GM12878 (cell line): ENCODE results near the gene SIAH2. TPM values are rescaled to one million over a fixed set of nuclear protein-coding genes. Genes with fewer than 3 reads are reported as not detected.

ENCODE experiments used
- ATAC-seq: fragments of 200-7000 bp; cut with Tn5 transposase; 3 replicates; pipeline ENCODE4 v1.9.1; 2020; ENCODE audit warnings: mild to moderate bottlenecking, moderate library complexity
- Bru-seq: library from RNA; stranded (reverse); fragments of 400-500 nt; gene quantifications from one replicate; lab custom pipeline; 2021; lab: Mats Ljungman, UMichigan
- BruChase-seq, 2 experiments: library from RNA; stranded (reverse); fragments of 400-500 nt; gene quantifications; one replicate each; lab custom pipeline; 2021; lab: Mats Ljungman, UMichigan
- BruUV-seq: library from RNA; stranded (reverse); fragments of 400-500 nt; replicated peaks from 2 replicates; lab custom pipeline; 2021; lab: Mats Ljungman, UMichigan
- CTCF ChIA-PET: fragments of 300-600 bp; sonication (Branson Sonifier 250); formaldehyde crosslinking; extraction: SDS; loops from one replicate; lab custom pipeline; 2021; ENCODE audit warnings: inconsistent platforms; lab: Yijun Ruan, JAX
- POLR2A ChIA-PET: fragments of 350-600 bp; formaldehyde crosslinking; extraction: SDS; loops from one replicate; lab custom pipeline; 2021; ENCODE audit warnings: inconsistent platforms; lab: Charles Lee
- RAD21 ChIA-PET: fragments of 300-600 bp; sonication (Branson Sonifier 250); formaldehyde crosslinking; loops from one replicate; lab custom pipeline; 2023; ENCODE audit warnings: antibody characterized with exemption; ENCODE audit not compliant: unreplicated experiment; lab: Charles Lee
- SMC1A ChIA-PET: fragments of 300-600 bp; sonication (Branson Sonifier 250); formaldehyde crosslinking; loops from one replicate; lab custom pipeline; 2023; ENCODE audit not compliant: unreplicated experiment, uncharacterized antibody; lab: Charles Lee
- DNase-seq: peaks from one replicate; pipeline ENCODE4 v3.0.0-alpha.2; 2011; ENCODE audit warnings: low read depth, low spot score
- FAIRE-seq: peaks from 3 replicates; lab custom pipeline; 2011; peaks lifted over from hg19 to GRCh38; lab: Jason Lieb, UNC
- H2AFZ ChIP-seq: 2 replicates; pipeline ENCODE4 v1.6.0; 2011; ENCODE audit warnings: low read depth, low read length, control low read depth; ENCODE audit not compliant: control insufficient read depth
- H3K27ac ChIP-seq: 2 replicates; pipeline ENCODE4 v1.5.1; 2011; ENCODE audit warnings: control low read depth; ENCODE audit not compliant: control insufficient read depth, insufficient read depth
- H3K27me3 ChIP-seq, 2 experiments: replicated peaks in 1 of 2; 2 replicates each; pipeline versions ENCODE4 v1.6.0 to v1.6.1; 2011; ENCODE audit warnings: low read length in 1 of 2; ENCODE audit not compliant: control insufficient read depth in 2 of 2, insufficient read depth in 2 of 2
- H3K36me3 ChIP-seq, 2 experiments: 2 replicates each; pipeline ENCODE4 v1.5.1; 2011; ENCODE audit warnings: low read length in 1 of 2; ENCODE audit not compliant: control insufficient read depth in 2 of 2, insufficient read depth in 2 of 2
- H3K4me1 ChIP-seq: 2 replicates; pipeline ENCODE4 v1.6.1; 2011; ENCODE audit warnings: mild to moderate bottlenecking, low read length, moderate library complexity, mixed read lengths; ENCODE audit not compliant: control insufficient read depth, insufficient read depth
- H3K4me2 ChIP-seq: 2 replicates; pipeline ENCODE4 v1.6.0; 2011; ENCODE audit warnings: control low read depth; ENCODE audit not compliant: control insufficient read depth, insufficient read depth
- H3K4me3 ChIP-seq: fragments of 200-600 bp; sonication (generic); 2 replicates; pipeline ENCODE4 v1.5.1; 2016
- H3K79me2 ChIP-seq: 2 replicates; pipeline ENCODE4 v1.6.0; 2011; ENCODE audit warnings: low read length; ENCODE audit not compliant: control insufficient read depth, insufficient read depth
- H3K9ac ChIP-seq: 2 replicates; pipeline ENCODE4 v1.8.0; 2011; ENCODE audit warnings: low read length, control low read depth, mixed read lengths; ENCODE audit not compliant: control insufficient read depth, insufficient read depth
- H3K9me3 ChIP-seq: replicated peaks from 3 replicates; pipeline ENCODE4 v1.5.1; 2011; ENCODE audit warnings: mild to moderate bottlenecking, low read length; ENCODE audit not compliant: control insufficient read depth, insufficient read depth
- H4K20me1 ChIP-seq: 2 replicates; pipeline ENCODE4 v1.6.0; 2011; ENCODE audit not compliant: control insufficient read depth, insufficient read depth
- ATF7 ChIP-seq: fragments of 450-650 bp; IDR thresholded peaks from 2 replicates; pipeline ENCODE4 v1.6.1; 2016; ENCODE audit warnings: low read depth, mild to moderate bottlenecking
- BHLHE40 ChIP-seq, 2 experiments: fragments of 450-650 bp in 1 of 2; IDR thresholded peaks; 2 replicates each; pipeline ENCODE4 v1.6.1; 2011 to 2017; ENCODE audit warnings: low read depth in 2 of 2, borderline replicate concordance in 1 of 2, improper control_type of control experiment in 1 of 2, low read length in 1 of 2, mild to moderate bottlenecking in 1 of 2
- CHD1 ChIP-seq: IDR thresholded peaks from 2 replicates; pipeline ENCODE4 v1.6.1; 2012; ENCODE audit warnings: low read depth, low read length, improper control_type of control experiment
- JUNB ChIP-seq: IDR thresholded peaks from 2 replicates; pipeline ENCODE4 v1.6.1; 2016; ENCODE audit warnings: antibody characterized with exemption, mild to moderate bottlenecking
- KLF5 ChIP-seq: fragments of 450-650 bp; IDR thresholded peaks from 2 replicates; pipeline ENCODE4 v1.6.1; 2014; ENCODE audit warnings: mild to moderate bottlenecking; ENCODE audit not compliant: partially characterized antibody
- MAX ChIP-seq: IDR thresholded peaks from 2 replicates; pipeline ENCODE4 v1.6.1; 2012; ENCODE audit warnings: low read depth, low read length, improper control_type of control experiment
- MTA3 ChIP-seq: IDR thresholded peaks from 2 replicates; pipeline ENCODE4 v1.6.1; 2012; ENCODE audit warnings: low read length, inconsistent platforms, borderline replicate concordance
- NKRF ChIP-seq: fragments of 450-650 bp; conservative IDR thresholded peaks from 2 replicates; pipeline ENCODE4 v1.6.1; 2017; ENCODE audit warnings: mild to moderate bottlenecking, moderate library complexity
- POLR2A ChIP-seq: IDR thresholded peaks from 2 replicates; pipeline ENCODE4 v1.6.1; 2011; ENCODE audit warnings: low read depth, mild to moderate bottlenecking, low read length
- SPI1 ChIP-seq: IDR thresholded peaks from 2 replicates; pipeline ENCODE4 v1.6.1; 2011; ENCODE audit warnings: low read depth, mild to moderate bottlenecking, low read length, moderate library complexity, borderline replicate concordance; ENCODE audit not compliant: insufficient read depth
- STAT3 ChIP-seq: IDR thresholded peaks from 2 replicates; pipeline ENCODE4 v1.6.1; 2011; ENCODE audit warnings: low read depth, low read length, improper control_type of control experiment
- TAF1 ChIP-seq: IDR thresholded peaks from 2 replicates; pipeline ENCODE4 v1.6.1; 2011; ENCODE audit warnings: mild to moderate bottlenecking, low read depth, low read length, borderline replicate concordance
- TBL1XR1 ChIP-seq: IDR thresholded peaks from 2 replicates; pipeline ENCODE4 v1.6.1; 2012; ENCODE audit warnings: low read depth, low read length, improper control_type of control experiment
- USF1 ChIP-seq: IDR thresholded peaks from 2 replicates; pipeline ENCODE4 v1.6.1; 2011; ENCODE audit warnings: borderline replicate concordance, low read depth, mild to moderate bottlenecking, moderate library complexity, mixed read lengths, low read length; ENCODE audit not compliant: insufficient read depth; ENCODE audit errors: extremely low read length
- ZNF622 ChIP-seq: fragments of 450-650 bp; IDR thresholded peaks from 2 replicates; pipeline ENCODE4 v1.6.1; 2017; ENCODE audit warnings: mild to moderate bottlenecking, inconsistent platforms
- WGBS: methylation state at CpG from one replicate; pipeline ENCODE4 v1.1.6; 2016; ENCODE audit warnings: low lambda C conversion rate; ENCODE audit not compliant: insufficient replicate concordance, insufficient coverage; ENCODE audit errors: missing lambda C conversion rate; 5-methylcytosine and 5-hydroxymethylcytosine counted together
- in situ Hi-C: fragments of 300-500 bp; cut with MboI; formaldehyde crosslinking; loops from 9 replicates; pipeline ENCODE4 v1.14.3; 2018; ENCODE audit warnings: mixed read lengths
- intact Hi-C: fragments of 100-400 bp; cut with micrococcal nuclease; formaldehyde crosslinking; loops from one replicate; pipeline ENCODE4 v1.14.2; 2022; ENCODE audit not compliant: unreplicated experiment
- long read RNA-seq, 2 experiments: library from polyadenylated mRNA; unstranded; transcript quantifications; one replicate each; pipeline ENCODE4 v2.0.0, GENCODE V29; 2019 to 2020
- polyA minus RNA-seq, 3 experiments: library from RNA; depleted of rRNA, polyadenylated mRNA; stranded (reverse); fragments of >200 nt; gene quantifications; 2 replicates each; pipeline ENCODE4 v1.2.3, GENCODE V29; 2011
- polyA plus RNA-seq, 11 experiments: library from polyadenylated mRNA; depleted of rRNA in 4 of 11; unstranded in 6 of 11; stranded (reverse) in 5 of 11; fragments of >200 nt; fragmentation: Nextera tagmentation in 4 of 11; fragmentation: Illumina TruSeq in 1 of 11; extraction: Ambion mirVana in 4 of 11; extraction: Trizol in 1 of 11; gene quantifications; 1 replicate in 1 of 11; 2 replicates in 10 of 11; pipeline versions ENCODE4 v1.2.1 to v1.2.3, GENCODE V29; 2011 to 2016; ENCODE audit warnings: inconsistent platforms in 2 of 11, missing spikeins in 2 of 11, low read depth in 1 of 11
- total RNA-seq, 4 experiments: library from RNA; depleted of rRNA in 3 of 4; stranded (reverse); fragments of >200 nt in 3 of 4; fragmentation: Illumina TruSeq in 1 of 4; extraction: Trizol in 1 of 4; gene quantifications; 2 replicates each; pipeline versions ENCODE4 v1.2.1 to v1.2.3, GENCODE V29; 2013 to 2021

SIAH2 gene
- 14.5 and 16.2 TPM in 2 replicates for total RNA-seq (2013; cell fraction: nucleolus; rRNA removed)
- total RNA-seq (2014; rRNA removed) (41.4 and 47.0 TPM in 2 replicates), total RNA-seq (2014; rRNA removed; fragmentation: Illumina TruSeq; extraction: Trizol) (26.9 and 27.8 TPM in 2 replicates), total RNA-seq (2021) (31.7 and 38.0 TPM in 2 replicates), polyA plus RNA-seq (2011; rRNA removed) (42.3 and 51.5 TPM in 2 replicates), polyA plus RNA-seq (2014; fragmentation: Illumina TruSeq; extraction: Trizol) (33.7 and 37.2 TPM in 2 replicates), polyA plus RNA-seq (2014; fragmentation: Nextera tagmentation; extraction: Ambion mirVana) (10 to 100 TPM in 1 of 2 experiments, 1 to 10 TPM in 1; 6.1 to 14.2 TPM), polyA plus RNA-seq (2014; rRNA removed) (41.4 and 43.0 TPM in 2 replicates), polyA plus RNA-seq (2016; fragmentation: Nextera tagmentation; extraction: Ambion mirVana) (10 to 100 TPM in 1 of 2 experiments, 1 to 10 TPM in 1; 3.3 to 16.3 TPM), polyA minus RNA-seq (2011; rRNA and poly(A)+ RNA removed) (59.1 and 114 TPM in 2 replicates), Bru-seq, nascent RNA (percentile 93 among the genes with signal in this experiment), BruChase-seq, experiment 1, labeled RNA remaining after a 6-hour chase (percentile 69 among the genes with signal in this experiment), BruChase-seq, experiment 2, labeled RNA remaining after a 2-hour chase (percentile 86 among the genes with signal in this experiment)
- 8.3 TPM for polyA plus RNA-seq (2011; ENCODE audit: low read depth)
- 77.7 and 114 TPM in 2 replicates for polyA plus RNA-seq (2011; cell fraction: cytosol; rRNA removed)
- 83.3 and 88.1 TPM in 2 replicates for polyA plus RNA-seq (2011; cell fraction: nucleus; rRNA removed)
- polyA plus RNA-seq (2012) = 13.3 and 27.8 TPM in 2 replicates
- 28.7 and 37.3 TPM in 2 replicates for polyA minus RNA-seq (2011; cell fraction: cytosol; rRNA and poly(A)+ RNA removed)
- polyA minus RNA-seq (2011; cell fraction: nucleus; rRNA and poly(A)+ RNA removed) = 13.7 and 23.2 TPM in 2 replicates
- long read RNA-seq, experiment 1, partial matches to known transcripts = 0 of 5 reads
- long read RNA-seq, experiment 1, other reads (novel, unspliced or antisense) = 5 of 5 reads
- long read RNA-seq, experiment 2, partial matches to known transcripts = 0 of 25 reads
- long read RNA-seq, experiment 2, other reads (novel, unspliced or antisense) = 23 of 25 reads

GRCh38 chr3:150763122-150763840 lies at the start of gene SIAH2:
Gene SIAH2 (minus strand): TSS chr3:150763169. CDS start chr3:150762849, 320 bp downstream.
- Histone ChIP-seq H2AFZ (peak within 1 kb of the TSS; percentile 77), H3K4me2 (peak within 1 kb of the TSS; percentile 95), H3K27me3 (no peaks in the 10 kb centered on the region), H3K4me3 (peak within 1 kb of the TSS; percentile 94), H3K79me2 (peaks cover 56% of the 10 kb centered on the region), H3K27ac (peak within 1 kb of the TSS; percentile 77), H3K9ac (peak within 1 kb of the TSS; percentile 87), H3K36me3 (no peaks in the 10 kb centered on the region), H3K9me3 (no peaks in the 10 kb centered on the region), H4K20me1 (no peaks in the 10 kb centered on the region), H3K4me1 (peaks cover 29% of the 10 kb centered on the region)
- ATAC-seq (peak; percentile 78), FAIRE-seq (no peak), DNase-seq (peak; percentile 71)
- WGBS = under 1% methylated on average over 50 of the region's 70 CpGs
- BruUV-seq = no TSS peak
- intact Hi-C loops = loop anchor here (2.0 to 5.0 kb wide), 5 partner anchors 41 to 1509 kb away; partner anchors contain the start of genes EIF2A, SELENOT and SERP1
- CTCF ChIA-PET = interaction anchor here (0.6 to 3.9 kb wide), 13 partner anchors 19 to 243 kb away, joined by 3 to 42 read pairs (median 5); partner anchors contain the start of gene ERICH6
- SMC1A ChIA-PET = interaction anchor here (0.6 to 8.5 kb wide), 20 partner anchors 8 to 1154 kb away, joined by 3 to 68 read pairs (median 4); no protein-coding TSS in a partner anchor
- in situ Hi-C loops = no loop called here
- POLR2A ChIA-PET = interaction anchor here (0.6 to 7.1 kb wide), 17 partner anchors 8 to 376 kb away, joined by 3 to 40 read pairs (median 5); partner anchors contain the start of genes EIF2A, ERICH6, SELENOT and SERP1
- RAD21 ChIA-PET = interaction anchor here (0.6 to 6.6 kb wide), 26 partner anchors 10 to 456 kb away, joined by 3 to 36 read pairs (median 4); partner anchors contain the start of genes EIF2A, ERICH6, SELENOT and SERP1
- TF ChIP-seq SPI1 (no peak), CHD1 (peak; percentile 50; the same call in 1 of the 2 replicates), MTA3 (0 out of 2 replicates have a peak, but pooled peaks have one; percentile 25), JUNB (peak; percentile 37; the same call in 1 of the 2 replicates), MAX (peak; percentile 72), ZNF622 (no peak), POLR2A (peak; percentile 86), STAT3 (no peak), TBL1XR1 (no peak), USF1 (peak; percentile 89), NKRF (peak; percentile 92; the same call in 1 of the 2 replicates), ATF7 (peak; percentile 38; the same call in 1 of the 2 replicates), KLF5 (no peak), TAF1 (peak; percentile 47; the same call in 1 of the 2 replicates), BHLHE40 (IDR thresholded peaks at IDR 0.05; ENCODE audit: borderline replicate concordance in 1 of 2, low read depth in 2 of 2, low read length in 1 of 2) (peak; percentile 86 to 95)
